Psoas muscle (tissue), 8 donors: ENCODE data around the gene TPCN2. TPM values are rescaled to one million over a fixed set of nuclear protein-coding genes. Genes with fewer than 3 reads are reported as not detected.
A peak's percentile ranks its signal among the peaks of the same experiment; 100 is the strongest.

Experiments
- ATAC-seq, 4 donors: fragments of 200-7000 bp; cut with Tn5 transposase; one replicate each; pipeline ENCODE4 v1.9.1; 2020; ENCODE audit warnings: moderate library complexity in 3 of 4, mild to moderate bottlenecking in 2 of 4
- DNase-seq, 2 donors: peaks; one replicate each; pipeline ENCODE4 v3.0.0-alpha.2; 2020
- H3K27ac ChIP-seq: fragments of 200-600 bp; one replicate; pipeline ENCODE4 v1.8.0; 2022
- H3K27me3 ChIP-seq, 3 donors: fragments of 200-600 bp in 1 of 3; one replicate each; pipeline versions ENCODE4 v1.6.1 to v1.8.0; 2013 to 2022; ENCODE audit warnings: low read length in 2 of 3, mild to moderate bottlenecking in 2 of 3, moderate library complexity in 1 of 3; ENCODE audit not compliant: insufficient read depth in 3 of 3
- H3K36me3 ChIP-seq, 2 donors: fragments of 200-600 bp in 1 of 2; one replicate each; pipeline versions ENCODE4 v1.6.1 to v1.8.0; 2013 to 2022; ENCODE audit warnings: low read depth in 1 of 2, mild to moderate bottlenecking in 1 of 2, moderate library complexity in 1 of 2; ENCODE audit not compliant: insufficient read depth in 1 of 2
- H3K4me1 ChIP-seq: fragments of 200-600 bp; one replicate; pipeline ENCODE4 v1.8.0; 2022
- H3K4me3 ChIP-seq: fragments of 200-600 bp; one replicate; pipeline ENCODE4 v1.8.0; 2022; ENCODE audit warnings: mild to moderate bottlenecking
- H3K9me3 ChIP-seq: fragments of 200-600 bp; one replicate; pipeline ENCODE4 v1.8.0; 2022
- CTCF ChIP-seq: fragments of 200-600 bp; IDR thresholded peaks from one replicate; pipeline ENCODE4 v1.8.0; 2022; ENCODE audit warnings: antibody characterized with exemption
- WGBS, 3 donors: extraction: QIAGEN DNeasy Blood & Tissue Kit; methylation state at CpG; one replicate each; pipeline versions ENCODE4 v1.1.6 to v1.1.7; 2013; 5-methylcytosine and 5-hydroxymethylcytosine counted together
- intact Hi-C, 2 donors: fragments of 100-400 bp; cut with DNase I; formaldehyde crosslinking; loops; one replicate each; pipeline versions ENCODE4 v1.11.0 to v1.14.2; 2022
- polyA plus RNA-seq, 3 donors: library from polyadenylated mRNA; stranded (reverse); fragments of 200-250 nt; gene quantifications; one replicate each; pipeline ENCODE4 v1.2.3, GENCODE V29; 2013
- total RNA-seq, 4 donors: library from RNA; stranded (reverse); fragmentation: NEBNext Ultra II Directional in 2 of 4; extraction: Animal tissue kit (Norgen Biotek cat#: 25700) in 2 of 4; gene quantifications; one replicate each; pipeline versions ENCODE4 v1.2.1 to v1.2.4, GENCODE V29; 2021 to 2023
- donor health status: healthy with polysubstance abuse.
- donor health status: DM: no; HTN: no; CAD: no; lungs with moderate emphysema.
- donor health status: Bipolar disorder and iron deficiency.
- donor health status: healthy.
- donor health status: DM: yes; HTN: yes; CAD: no.
- donor health status: DM: no; HTN: no; CAD: no.
- donor health status: DM: no; HTN: no; CAD: no.
- donor health status: DM: yes; HTN: yes; CAD: no.

TPCN2 gene
- total and polyA plus RNA-seq, 7 donors = 2.2 to 6.0 (median 3.5) TPM

GRCh38 chr11:69035150-69035945, 13.4 kb upstream of the TPCN2 start:
- ATAC-seq = peak in 1 of 4 donors; percentile 26
- H3K27ac ChIP-seq = no peak overlapping the region
- H3K36me3 ChIP-seq = no peaks in the 10 kb centered on the region
- DNase-seq = peak in 1 of 2 donors; percentile 66
- no peaks in the 10 kb centered on the region for H3K9me3 ChIP-seq
- H3K4me1 ChIP-seq = no peaks in the 10 kb centered on the region
- 54 to 60% (median 55%) methylated on average over 20 to 21 of the region's 21 CpGs for WGBS, 3 donors
- peaks cover 0 to 16% (median 1%) of the 10 kb centered on the region in 3 donors for H3K27me3 ChIP-seq
- no peak for TF ChIP-seq CTCF
- intact Hi-C loops = no loop called here
- no peak overlapping the region for H3K4me3 ChIP-seq

GRCh38 chr11:69035946-69036340, 12.8 kb upstream of the TPCN2 start:
- no peak overlapping the region for H3K27ac ChIP-seq
- TF ChIP-seq CTCF = no peak
- no peaks in the 10 kb centered on the region for H3K36me3 ChIP-seq
- H3K4me3 ChIP-seq = no peak overlapping the region
- no peaks in the 10 kb centered on the region for H3K9me3 ChIP-seq
- peak in 1 of 4 donors; percentile 10 for ATAC-seq
- peaks cover 0 to 16% (median 1%) of the 10 kb centered on the region in 3 donors for H3K27me3 ChIP-seq
- intact Hi-C loops = no loop called here
- peak; percentile 25 to 70 for DNase-seq
- no peaks in the 10 kb centered on the region for H3K4me1 ChIP-seq
- WGBS, 3 donors = 42 to 51% (median 46%) methylated on average over 11 of the region's 11 CpGs

GRCh38 chr11:69037074-69037473, 11.7 kb upstream of the TPCN2 start:
- intact Hi-C loops = no loop called here
- DNase-seq (no peak), ATAC-seq (no peak)
- Histone ChIP-seq H3K36me3 (no peaks in the 10 kb centered on the region), H3K4me3 (no peak overlapping the region), H3K4me1 (no peaks in the 10 kb centered on the region), H3K27ac (no peak overlapping the region), H3K9me3 (no peaks in the 10 kb centered on the region), H3K27me3 (peaks cover 0 to 12% (median 1%) of the 10 kb centered on the region in 3 donors)
- no peak for TF ChIP-seq CTCF
- 51 to 52% (median 52%) methylated on average over 18 of the region's 18 CpGs for WGBS, 3 donors

GRCh38 chr11:69037544-69037943, 11.2 kb upstream of the TPCN2 start:
- H3K9me3 ChIP-seq = no peaks in the 10 kb centered on the region
- peaks cover 0 to 11% (median 1%) of the 10 kb centered on the region in 3 donors for H3K27me3 ChIP-seq
- DNase-seq (no peak), ATAC-seq (no peak)
- no peaks in the 10 kb centered on the region for H3K36me3 ChIP-seq
- 37 to 49% (median 47%) methylated on average over 8 of the region's 8 CpGs for WGBS, 3 donors
- no peak overlapping the region for H3K27ac ChIP-seq
- H3K4me3 ChIP-seq = no peak overlapping the region
- no peaks in the 10 kb centered on the region for H3K4me1 ChIP-seq
- TF ChIP-seq CTCF = no peak
- intact Hi-C loops = no loop called here
